ENCODE results near the gene SHMT2.

- TF ChIP-seq CTCF (conservative IDR thresholded peaks at IDR 0.05 in 1 of 2, IDR thresholded peaks at IDR 0.05 in 1 of 2; ENCODE audit: low read depth in 1 of 2, low read length in 2 of 2) (no peak), EZH2 (IDR thresholded peaks at IDR 0.05; ENCODE audit: low read length, missing control alignments) (no peak)
Observed at GRCh38 chr12:57203791-57204190, 25.7 kb upstream of the SHMT2 start.
